Stimulated activated CD8-positive, alpha-beta memory T cell treated with anti-CD3 and anti-CD28 coated beads, Interleukin-15, amount 100 ng/mL, for 48 hours (primary cell): ENCODE data around the gene ERMAP.

ENCODE experiments used
- DNase-seq, 2 donors: peaks; one replicate each; pipeline ENCODE4 v3.0.0-alpha.2; 2020; ENCODE audit warnings: low read depth in 2 of 2

The ERMAP gene, protein sequence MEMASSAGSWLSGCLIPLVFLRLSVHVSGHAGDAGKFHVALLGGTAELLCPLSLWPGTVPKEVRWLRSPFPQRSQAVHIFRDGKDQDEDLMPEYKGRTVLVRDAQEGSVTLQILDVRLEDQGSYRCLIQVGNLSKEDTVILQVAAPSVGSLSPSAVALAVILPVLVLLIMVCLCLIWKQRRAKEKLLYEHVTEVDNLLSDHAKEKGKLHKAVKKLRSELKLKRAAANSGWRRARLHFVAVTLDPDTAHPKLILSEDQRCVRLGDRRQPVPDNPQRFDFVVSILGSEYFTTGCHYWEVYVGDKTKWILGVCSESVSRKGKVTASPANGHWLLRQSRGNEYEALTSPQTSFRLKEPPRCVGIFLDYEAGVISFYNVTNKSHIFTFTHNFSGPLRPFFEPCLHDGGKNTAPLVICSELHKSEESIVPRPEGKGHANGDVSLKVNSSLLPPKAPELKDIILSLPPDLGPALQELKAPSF

DNA sequence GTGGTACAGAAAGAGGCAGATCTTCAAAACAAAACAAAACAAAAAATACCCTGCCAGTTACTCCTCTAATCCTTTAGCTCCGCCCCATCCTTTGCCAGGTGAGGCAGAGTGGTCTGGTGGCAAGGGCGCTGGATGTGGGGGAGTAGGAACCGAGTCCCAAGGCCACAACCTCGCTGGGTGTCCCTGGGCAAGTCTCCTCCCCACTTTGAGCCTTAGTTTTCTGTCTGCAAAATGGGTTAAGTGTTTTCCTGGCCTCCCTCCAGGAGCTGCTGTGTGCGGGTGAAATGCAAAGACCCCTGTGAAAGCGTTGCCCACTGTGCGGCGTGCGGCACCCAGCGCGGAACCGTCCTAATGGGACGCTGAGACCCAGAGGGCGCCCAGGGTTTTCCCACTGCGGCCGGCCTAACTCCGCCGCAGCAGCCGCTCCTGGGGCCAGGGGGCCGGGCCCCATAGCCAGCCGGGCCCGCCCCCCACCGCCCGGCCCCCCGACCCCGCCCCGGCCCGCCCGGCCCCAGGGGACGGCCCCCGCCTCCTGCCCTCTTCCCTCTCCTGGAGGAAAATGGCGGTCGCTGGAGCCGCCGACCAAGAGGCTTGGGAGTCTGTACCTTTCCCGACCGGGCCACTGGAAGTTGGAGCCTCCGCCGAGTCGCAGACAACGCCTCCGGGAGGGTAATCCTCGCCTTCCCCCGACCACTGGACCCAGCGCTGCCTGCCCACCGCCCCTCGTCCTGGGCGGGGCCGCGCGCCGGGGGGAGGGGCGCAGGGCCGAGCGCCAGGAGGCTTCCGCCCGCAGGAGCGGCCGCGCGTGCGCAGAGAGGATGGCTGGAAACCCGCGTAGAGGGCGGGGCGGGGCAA is at the start of gene ERMAP, which contains the start of gene SVBP:
TSS of gene ERMAP (plus strand) at position 538 of the 855 bp plus-strand sequence. CDS start 13,327 bp downstream, outside the sequence.
TSS of gene SVBP (minus strand) at position 813 of the 855 bp plus-strand sequence. CDS start 853 bp downstream, outside the sequence.
- DNase-seq: peak; percentile 90

GRCh38 chr1:42767510-42768000 is 49.4 kb upstream of the ERMAP start:
- DNase-seq: no peak

DNA sequence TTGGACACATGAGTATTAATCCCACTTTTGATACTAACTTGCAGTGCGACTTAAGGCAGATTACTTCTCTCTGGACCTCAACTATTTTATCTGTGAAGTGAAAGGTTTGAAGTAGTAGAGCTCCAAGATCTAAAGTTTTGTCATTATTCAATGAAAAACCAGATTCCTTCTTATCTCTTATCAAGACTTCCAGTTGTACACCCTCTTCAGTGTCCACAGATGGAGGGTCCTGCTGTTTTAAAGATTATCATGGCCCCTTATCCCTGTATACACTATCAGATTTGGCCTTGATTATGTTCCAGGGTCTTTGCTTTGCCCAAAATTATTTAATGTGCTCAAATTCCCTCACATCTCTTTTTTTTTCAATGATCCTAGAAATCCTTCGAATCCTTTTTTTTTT is 48.8 kb upstream of the ERMAP start:
- DNase-seq: no peak

GRCh38 chr1:42769811-42770210 is 47.1 kb upstream of the ERMAP start:
- DNase-seq: no peak

GRCh38 chr1:42773420-42773819 is 43.5 kb upstream of the ERMAP start:
- DNase-seq: no peak

GRCh38 chr1:42774928-42775526 is 41.9 kb upstream of the ERMAP start:
- DNase-seq: no peak

GRCh38 chr1:42776502-42776901 is 40.4 kb upstream of the ERMAP start:
- no peak for DNase-seq

GRCh38 chr1:42777852-42778251 is 39.1 kb upstream of the ERMAP start:
- no peak for DNase-seq

DNA sequence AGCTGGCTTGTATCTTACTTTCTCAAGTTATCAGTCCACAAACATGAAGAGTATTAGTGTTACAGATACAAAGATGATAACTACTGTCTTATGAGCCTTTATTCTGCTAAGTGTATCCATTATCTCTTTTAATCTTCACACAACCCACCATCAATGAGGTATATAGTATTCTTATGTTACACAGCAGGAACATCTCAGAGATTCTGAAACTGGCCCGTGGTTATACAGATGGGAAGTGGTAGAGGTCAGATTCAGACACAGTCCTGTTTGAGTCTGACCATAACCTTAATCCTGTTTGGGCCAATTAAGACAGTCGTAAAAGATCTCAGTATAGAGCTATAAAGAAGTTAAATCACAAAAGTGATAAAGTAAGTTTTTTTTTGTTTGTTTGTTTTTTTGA is 37.2 kb upstream of the ERMAP start:
- no peak for DNase-seq

- no peak for DNase-seq
These were observed 36.7 kb upstream of the ERMAP start for GRCh38 chr1:42780176-42780575.

DNA sequence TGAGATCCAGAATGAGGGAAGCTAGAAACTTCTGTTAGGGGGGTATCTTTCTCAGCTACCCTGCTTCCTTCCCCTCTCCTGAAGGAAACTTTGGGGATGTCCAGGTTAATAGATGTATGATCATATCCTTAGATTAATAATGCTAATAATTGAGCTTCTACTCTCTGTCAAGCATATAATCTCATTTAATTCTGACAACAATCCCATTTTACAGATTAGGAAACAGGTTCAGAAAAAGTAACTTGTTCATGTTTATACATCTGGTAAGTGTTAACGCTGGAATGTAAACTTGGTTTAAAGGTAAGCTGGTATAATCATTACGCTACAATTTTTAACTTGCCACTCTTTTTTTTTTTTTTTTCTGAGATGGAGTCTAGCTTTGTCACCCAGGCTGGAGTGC is 33.8 kb upstream of the ERMAP start:
- DNase-seq: no peak

- no peak for DNase-seq
These were observed 32.4 kb upstream of the ERMAP start for GRCh38 chr1:42784547-42784945.

- DNase-seq: peak in 1 of 2 donors; percentile 17
These were observed 31.8 kb upstream of the ERMAP start, which contains the start of gene TMEM269 for GRCh38 chr1:42784946-42785693. TSS of gene TMEM269 (plus strand) at chr1:42784991. CDS start at chr1:42789894, 4,903 bp downstream.

- DNase-seq: no peak
These were observed 30.8 kb upstream of the ERMAP start for GRCh38 chr1:42786097-42786496.

DNA sequence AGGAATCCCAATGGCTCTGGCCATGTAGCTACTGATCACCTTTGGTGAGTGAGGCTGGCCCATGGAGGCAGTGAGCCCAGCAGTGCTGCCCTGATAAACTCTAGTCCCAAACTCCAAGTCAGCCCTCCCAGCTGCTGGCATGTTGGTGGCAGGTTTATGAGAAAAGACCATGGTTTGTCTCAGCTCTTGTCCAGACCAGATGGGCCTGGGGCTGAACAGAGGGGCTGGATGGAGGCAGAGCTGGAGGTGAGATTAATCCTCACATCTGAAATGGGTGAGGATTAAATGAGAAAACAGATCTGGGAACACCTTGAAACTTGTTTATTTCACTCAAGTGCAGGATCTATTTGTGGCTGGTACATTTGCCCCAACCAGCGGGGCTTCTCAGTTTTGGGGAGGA is 28.9 kb upstream of the ERMAP start:
- no peak for DNase-seq

DNA sequence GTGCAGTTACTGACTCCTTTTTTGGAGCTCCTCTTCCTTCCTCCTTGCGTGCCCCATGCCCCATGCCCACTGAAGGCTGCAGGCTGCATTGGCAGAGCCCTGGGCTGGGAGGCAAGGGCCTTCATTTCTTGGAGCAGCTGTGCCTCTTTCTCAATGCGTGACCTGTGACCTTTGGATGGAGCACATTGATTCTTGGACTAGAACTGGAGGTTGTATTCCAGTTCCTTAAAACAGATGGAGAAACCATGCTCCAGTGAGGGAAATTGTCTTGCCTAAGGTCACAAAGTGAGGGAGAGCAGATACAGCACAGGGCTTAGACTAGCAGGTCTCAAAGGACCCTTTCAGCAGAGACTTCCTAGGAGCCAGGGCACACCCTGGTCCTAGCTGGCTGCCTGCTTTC is 23.1 kb upstream of the ERMAP start:
- no peak for DNase-seq

GRCh38 chr1:42797414-42797813 is 19.5 kb upstream of the ERMAP start:
- no peak for DNase-seq

GRCh38 chr1:42797979-42798378 is 18.9 kb upstream of the ERMAP start:
- no peak for DNase-seq

DNA sequence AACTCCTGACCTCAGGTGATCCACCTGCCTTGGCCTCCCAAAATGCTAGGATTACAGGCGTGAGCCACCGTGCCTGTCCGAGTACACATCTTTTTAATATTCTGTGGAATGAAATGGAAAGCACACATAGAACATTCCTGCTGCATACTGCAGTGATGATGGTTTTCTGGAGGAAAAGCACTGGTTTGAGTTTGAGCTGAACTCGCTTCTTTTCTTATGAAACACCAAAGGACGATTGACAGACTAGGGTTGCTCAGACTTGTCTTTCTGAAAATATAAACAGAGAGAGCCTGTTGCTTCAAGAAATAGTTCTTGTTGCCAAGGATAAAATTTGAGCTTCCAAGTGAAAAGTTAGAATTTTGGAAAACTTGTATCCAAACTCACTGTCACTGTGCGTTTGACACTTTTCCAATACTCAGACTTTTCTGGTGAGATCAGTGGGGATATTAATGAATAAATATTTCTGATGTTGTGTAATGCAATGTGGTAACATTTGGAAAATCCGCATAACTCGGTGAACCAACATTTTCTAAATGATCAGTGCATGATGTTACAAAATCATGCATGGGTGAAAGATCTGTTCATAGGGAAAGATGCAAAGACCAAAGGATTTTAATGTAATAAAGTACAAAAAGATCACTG is 15.0 kb upstream of the ERMAP start:
- no peak for DNase-seq

- no peak for DNase-seq
These were observed 10.8 kb upstream of the ERMAP start for GRCh38 chr1:42806171-42806570.

DNA sequence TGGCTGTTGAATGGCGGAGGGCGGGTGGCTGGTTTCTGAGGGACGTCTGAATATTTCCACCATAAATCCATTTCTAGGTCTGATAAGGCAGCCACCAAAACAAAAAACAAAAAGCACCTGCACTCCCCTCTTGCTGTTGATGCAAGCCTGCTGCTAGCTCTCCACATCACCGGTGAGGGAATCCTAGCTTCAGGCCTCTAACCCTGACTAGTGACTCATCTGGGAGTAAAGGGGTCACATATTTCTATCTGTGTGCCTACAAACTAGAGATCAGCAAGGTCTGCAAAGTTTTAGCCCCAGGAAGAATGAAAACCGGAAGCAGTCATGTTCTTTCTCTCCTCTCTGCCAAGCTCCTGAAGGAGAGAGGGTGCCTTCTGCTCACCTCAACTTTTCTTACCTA is 10.3 kb upstream of the ERMAP start:
- no peak for DNase-seq
